Measurements from ENCODE around the gene ALPG.
"Not testable (repeated sequence)": the region's sequence is repeated elsewhere in the genome, so short reads cannot be mapped to it uniquely, and the experiment has no call there.

The ALPG gene

GRCh38 chr2:232377319-232377718, 29.3 kb upstream of the ALPG start:
- no peak for DNase-seq

GRCh38 chr2:232377841-232378734, 28.6 kb upstream of the ALPG start:
- no peak for DNase-seq

DNA sequence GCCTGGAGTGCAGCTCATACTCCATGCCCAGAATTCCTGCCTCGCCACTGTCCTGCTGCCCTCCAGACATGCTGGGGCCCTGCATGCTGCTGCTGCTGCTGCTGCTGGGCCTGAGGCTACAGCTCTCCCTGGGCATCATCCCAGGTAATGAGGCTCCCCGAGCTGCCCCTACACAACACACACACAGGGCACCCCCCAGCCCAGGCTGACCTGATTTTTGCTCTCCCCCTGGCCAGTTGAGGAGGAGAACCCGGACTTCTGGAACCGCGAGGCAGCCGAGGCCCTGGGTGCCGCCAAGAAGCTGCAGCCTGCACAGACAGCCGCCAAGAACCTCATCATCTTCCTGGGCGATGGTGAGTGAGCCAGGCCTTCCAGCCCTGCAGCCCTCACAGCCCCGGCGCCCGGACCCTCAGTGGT, 27.9 kb upstream of the ALPG start, which contains the start of gene ALPP:
TSS of gene ALPP (plus strand) at position 17 of the 417 bp plus-strand sequence. CDS start at position 69, 52 bp downstream.
- DNase-seq, result not testable (repeated sequence)

DNA sequence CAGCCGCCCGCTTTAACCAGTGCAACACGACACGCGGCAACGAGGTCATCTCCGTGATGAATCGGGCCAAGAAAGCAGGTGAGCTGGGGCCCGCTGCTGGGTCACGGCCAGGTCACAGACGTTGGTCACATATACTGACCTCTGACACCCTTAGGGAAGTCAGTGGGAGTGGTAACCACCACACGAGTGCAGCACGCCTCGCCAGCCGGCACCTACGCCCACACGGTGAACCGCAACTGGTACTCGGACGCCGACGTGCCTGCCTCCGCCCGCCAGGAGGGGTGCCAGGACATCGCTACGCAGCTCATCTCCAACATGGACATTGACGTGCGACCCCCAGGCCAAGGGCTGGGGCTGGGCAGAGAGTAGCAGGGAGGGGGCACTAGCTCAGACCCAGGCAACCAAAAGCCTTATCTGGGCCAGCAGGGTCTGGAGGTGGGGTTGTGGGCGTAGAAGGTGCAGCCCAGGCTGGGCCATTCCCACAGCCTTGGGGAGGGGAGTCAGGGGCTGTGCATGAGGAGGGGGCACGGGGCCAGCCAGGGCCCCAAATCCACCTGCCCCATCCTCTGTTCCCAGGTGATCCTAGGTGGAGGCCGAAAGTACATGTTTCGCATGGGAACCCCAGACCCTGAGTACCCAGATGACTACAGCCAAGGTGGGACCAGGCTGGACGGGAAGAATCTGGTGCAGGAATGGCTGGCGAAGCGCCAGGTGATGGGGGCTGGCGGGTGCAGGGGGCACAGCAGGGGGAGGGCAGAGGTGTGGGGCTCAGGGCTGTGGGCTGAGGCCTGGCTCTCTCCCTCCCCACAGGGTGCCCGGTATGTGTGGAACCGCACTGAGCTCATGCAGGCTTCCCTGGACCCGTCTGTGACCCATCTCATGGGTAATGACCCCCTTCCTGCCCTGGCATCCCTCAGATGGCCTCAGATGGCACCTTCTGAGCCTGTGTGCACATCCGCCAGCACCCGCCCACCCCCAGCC, 26.7 kb upstream of the ALPG start:
- DNase-seq, result not testable (repeated sequence)

DNA sequence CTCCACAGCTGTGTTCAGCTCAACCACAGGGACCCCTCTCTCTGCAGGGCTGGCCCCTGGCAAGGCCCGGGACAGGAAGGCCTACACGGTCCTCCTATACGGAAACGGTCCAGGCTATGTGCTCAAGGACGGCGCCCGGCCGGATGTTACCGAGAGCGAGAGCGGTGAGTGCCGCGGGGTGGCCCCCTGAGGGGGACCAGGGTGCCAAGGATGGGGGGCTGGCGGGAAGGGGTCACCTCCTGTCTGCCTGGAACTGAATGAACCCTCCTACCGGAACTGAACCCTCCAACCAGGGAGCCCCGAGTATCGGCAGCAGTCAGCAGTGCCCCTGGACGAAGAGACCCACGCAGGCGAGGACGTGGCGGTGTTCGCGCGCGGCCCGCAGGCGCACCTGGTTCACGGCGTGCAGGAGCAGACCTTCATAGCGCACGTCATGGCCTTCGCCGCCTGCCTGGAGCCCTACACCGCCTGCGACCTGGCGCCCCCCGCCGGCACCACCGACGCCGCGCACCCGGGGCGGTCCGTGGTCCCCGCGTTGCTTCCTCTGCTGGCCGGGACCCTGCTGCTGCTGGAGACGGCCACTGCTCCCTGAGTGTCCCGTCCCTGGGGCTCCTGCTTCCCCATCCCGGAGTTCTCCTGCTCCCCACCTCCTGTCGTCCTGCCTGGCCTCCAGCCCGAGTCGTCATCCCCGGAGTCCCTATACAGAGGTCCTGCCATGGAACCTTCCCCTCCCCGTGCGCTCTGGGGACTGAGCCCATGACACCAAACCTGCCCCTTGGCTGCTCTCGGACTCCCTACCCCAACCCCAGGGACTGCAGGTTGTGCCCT, 25.2 kb upstream of the ALPG start:
- peak in 1 of 3 donors; percentile 21 for DNase-seq

DNA sequence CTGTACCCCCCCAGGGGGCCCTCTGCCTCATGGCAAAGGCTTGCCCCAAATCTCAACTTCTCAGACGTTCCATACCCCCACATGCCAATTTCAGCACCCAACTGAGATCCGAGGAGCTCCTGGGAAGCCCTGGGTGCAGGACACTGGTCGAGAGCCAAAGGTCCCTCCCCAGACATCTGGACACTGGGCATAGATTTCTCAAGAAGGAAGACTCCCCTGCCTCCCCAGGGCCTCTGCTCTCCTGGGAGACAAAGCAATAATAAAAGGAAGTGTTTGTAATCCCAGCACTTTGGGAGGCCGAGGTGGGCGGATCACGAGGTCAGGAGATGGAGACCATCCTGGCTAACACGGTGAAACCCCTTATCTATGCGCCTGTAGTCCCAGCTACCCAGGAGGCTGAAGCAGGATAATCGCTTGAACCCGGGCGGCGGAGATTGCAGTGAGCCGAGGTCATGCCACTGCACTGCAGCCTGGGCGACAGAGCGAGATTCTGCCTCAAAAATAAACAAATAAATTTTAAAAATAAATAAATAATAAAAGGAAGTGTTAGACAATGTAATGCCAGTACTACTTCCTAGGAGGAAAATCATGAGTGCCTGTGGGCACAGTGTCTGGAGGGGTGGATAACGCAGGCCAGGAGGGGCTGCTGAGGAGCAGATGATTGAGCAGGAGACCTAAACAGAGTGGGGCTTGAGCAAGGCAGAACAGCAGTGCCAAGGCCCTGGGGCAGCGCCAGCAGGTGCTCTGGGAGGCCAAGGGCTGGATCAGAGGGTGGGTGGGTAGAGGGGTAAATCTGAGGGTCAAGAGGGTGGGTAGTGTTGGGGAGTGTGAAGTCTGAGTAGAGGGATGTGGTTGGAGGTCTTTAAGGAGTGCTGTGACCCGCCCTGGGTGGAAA, 24.1 kb upstream of the ALPG start:
- no peak for DNase-seq

GRCh38 chr2:232384466-232384865, 22.2 kb upstream of the ALPG start:
- no peak for DNase-seq

GRCh38 chr2:232385058-232385457, 21.6 kb upstream of the ALPG start:
- not testable (repeated sequence) for DNase-seq

DNA sequence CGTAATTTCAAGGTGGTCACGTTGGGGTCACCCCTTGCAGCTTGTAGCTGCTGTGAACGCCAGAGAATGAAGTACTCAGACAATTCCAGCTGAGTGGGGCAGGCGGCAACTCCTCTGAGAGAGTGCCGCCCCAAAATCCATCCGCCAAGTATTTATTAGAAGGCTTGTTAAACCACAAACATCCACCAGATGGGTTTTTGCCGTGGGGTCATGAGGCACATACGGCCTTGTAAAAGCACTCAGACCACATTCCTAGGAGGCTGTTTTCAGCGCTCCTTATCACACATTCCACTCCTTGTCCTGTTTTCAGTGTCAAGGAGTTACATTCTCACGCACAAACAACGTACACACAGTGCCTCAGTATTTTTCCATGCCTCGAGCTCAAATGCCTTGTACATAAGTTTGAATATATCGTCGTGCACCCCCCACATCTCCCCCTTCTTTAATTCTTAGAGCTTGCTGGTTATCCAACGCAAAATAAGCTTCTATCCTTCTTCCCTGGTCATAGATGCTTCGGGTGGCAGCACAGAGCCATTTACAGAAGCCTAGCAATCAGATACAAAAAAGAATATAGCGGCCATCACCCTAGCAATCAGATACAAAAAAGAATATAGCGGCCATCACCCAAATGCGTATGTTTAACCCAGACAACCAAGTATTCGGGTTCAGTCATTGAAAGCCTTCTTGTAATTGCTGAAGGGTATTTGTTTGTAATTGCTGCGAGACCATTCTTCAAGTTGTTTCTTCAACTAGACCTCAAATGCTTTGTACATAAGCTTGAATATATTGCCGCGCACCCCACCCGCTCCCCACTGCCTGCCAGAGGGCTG, 20.8 kb upstream of the ALPG start:
- DNase-seq, result no peak

GRCh38 chr2:232386490-232386739, 20.2 kb upstream of the ALPG start:
- no peak for DNase-seq

DNA sequence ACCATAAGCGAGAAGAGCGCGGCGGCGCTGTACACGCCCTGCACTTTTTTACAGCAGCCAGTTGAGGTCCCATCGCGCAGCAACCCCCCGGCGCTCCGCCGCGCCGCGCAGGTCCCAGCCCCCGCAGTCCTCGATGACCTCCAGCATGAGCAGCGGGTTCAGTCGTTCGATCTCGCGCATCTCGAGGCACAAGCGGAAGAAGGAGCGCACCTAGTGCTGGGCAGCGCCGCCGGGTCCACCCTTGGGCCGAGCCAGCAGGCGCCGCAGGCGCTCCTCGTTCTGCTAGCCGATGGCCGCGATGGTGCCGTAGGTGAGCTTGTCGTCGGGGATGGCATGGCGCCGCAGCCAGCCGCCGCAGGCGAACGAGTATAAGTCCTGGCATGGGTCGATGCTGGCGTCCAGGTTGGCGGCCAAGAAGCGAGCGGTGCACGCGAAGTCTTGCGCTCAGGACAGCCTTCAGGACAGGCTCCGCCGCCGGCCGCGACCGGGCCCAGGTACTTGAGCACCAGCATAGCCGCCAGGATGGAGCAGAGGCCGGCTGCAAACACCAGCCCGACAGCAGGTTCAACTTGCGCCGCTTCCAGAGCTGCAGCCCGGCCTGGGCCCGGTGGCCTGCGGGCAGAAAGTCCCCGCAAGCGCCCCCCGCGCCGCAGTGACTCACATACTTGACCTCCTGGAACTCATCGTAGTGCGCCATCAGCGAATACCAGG, 19.7 kb upstream of the ALPG start:
- no peak for DNase-seq

DNA sequence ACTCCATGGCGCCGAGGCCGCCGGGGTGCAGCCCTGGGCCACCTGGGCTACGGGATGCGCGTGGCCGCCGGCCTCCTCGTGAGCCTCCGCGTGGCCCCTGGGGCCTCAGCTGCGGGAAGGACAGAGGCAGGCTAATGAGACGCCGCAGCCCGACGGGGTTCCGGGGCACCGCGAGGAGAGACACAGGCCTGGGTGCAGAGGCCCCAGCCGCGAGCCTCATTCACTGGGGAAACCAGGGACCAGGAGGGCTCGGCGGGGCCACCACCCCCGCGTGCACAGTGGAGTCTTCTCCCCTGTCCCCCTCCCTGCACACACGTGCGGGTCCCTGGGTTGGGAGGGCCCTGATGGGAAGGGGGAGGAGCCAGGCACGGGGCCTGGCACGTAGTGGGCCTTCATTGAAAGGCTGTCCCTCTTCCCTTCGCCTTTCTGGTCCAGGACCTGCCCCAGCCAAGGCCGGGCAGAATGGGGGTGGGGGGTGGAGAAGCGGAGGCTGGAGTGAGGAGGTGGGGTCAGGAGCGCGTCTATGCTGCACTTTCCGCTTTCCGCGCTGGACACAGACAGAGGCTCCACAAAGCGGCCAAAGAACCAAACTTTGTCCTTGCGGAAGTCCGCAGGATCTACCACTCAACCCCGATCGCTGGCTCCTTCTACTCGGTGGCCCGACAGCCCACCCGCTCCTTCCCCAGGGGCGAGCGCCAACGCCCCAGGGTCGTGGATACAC, 19.0 kb upstream of the ALPG start:
- no peak for DNase-seq

GRCh38 chr2:232388324-232388891, 18.2 kb upstream of the ALPG start:
- no peak for DNase-seq

DNA sequence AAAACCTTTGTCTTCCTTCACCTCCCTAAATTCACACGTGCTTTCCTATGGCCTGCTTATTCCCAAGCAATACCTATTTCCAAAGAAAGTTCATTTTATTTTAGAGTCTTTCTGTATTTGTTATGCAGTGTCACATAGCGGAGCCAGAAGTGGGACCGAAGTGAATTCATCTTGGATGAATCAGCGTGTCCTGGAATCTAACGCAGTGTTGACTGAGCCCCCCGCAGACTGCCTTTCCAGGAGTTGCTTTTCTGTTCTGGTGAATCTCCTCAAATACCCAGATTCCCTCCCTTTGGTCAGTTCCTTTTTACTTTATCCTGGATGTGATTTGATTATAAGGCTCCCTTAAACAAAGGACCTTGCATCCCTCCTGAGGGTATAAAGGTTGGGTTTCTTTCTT, 17.3 kb upstream of the ALPG start:
- DNase-seq, result no peak

DNA sequence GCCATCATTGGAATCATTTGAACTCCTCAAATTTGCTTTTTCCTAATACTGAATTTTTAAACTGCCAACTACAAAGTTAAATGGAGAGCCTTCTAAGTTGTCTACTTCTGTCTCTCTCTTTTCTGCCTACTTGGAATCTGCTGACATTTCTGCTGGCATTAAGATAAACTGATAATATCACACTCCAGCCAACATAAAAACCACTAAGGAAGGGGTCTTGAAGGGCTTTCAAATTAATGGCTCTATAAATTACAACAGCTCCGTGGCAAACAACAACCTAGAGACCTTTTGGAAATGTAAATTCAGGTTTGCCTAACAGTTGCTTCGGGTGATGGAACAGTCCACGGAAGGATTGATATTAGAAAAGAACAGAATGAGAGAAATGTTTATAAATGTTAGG, 16.0 kb upstream of the ALPG start:
- no peak for DNase-seq

GRCh38 chr2:232393556-232393955, 13.1 kb upstream of the ALPG start:
- DNase-seq, result no peak

DNA sequence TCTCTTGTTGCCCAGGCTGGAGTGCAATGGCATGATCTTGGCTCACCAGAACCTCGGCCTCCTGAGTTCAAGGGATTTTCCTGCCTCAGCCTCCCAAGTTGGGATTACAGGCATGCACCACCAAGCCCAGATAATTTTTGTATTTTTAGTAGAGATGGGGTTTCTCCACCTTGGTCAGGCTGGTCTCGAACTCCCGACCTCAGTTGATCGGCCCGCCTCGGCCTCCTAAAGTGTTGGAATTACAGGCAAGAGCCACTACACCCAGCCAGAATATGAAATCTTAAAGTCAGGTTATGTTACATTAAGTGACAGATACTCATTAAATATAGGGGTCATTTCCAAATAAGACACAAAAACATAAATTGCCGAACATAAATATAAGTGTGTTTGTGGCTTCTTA, 12.2 kb upstream of the ALPG start:
- not testable (repeated sequence) for DNase-seq

DNA sequence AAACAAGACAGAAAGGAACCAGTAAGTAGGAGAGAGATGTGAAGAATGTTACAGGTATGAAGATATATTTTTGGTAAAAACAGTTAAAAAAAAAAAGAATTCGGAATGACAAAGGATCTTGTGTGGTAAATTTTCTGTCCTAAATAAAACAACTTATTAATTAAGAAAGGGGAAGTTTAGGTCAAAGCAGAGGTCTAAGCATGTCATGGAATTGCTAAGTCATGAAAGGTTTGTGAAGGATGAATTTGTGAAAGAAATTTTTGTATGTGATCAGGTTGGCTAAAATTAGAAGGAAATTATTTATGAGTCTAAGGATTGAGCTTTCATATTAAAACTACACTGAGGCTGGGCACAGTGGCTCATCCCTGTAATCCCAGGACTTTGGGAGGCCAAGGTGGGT, 11.1 kb upstream of the ALPG start:
- DNase-seq, result no peak

DNA sequence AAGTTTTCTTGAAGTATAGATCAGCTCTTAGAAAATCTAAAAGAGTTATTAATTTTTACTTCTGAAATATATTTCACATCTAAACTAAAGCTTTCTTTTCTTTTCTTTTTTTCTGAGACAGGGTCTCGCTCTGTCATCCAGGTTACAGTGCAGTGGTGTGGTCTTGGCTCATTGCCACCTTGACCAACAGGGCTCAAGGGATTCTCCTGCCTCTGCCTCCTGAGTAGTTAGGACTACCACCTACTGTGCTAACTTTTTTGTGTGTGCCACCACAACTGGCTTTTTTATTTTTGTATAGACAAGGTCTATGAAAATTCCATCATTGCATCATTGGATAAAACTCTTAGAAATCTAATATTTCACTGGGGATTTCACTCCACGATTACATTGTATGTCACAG, 10.0 kb upstream of the ALPG start:
- DNase-seq, result no peak
